Endothelial cell of umbilical vein (primary cell): ENCODE measurements around the gene LMF2. TPM values are rescaled to one million over a fixed set of nuclear protein-coding genes. Genes with fewer than 3 reads are reported as not detected.

ENCODE experiments used
- BruUV-seq: library from RNA; stranded (reverse); fragments of 400-500 nt; replicated peaks from 2 replicates; lab custom pipeline; 2021; lab: Mats Ljungman, UMichigan
- CTCF ChIA-PET: fragments of 300-600, 350-600 bp; sonication (Branson Sonifier 250); formaldehyde crosslinking; loops from one replicate; lab custom pipeline; 2021; ENCODE audit warnings: antibody characterized with exemption, inconsistent platforms; lab: Charles Lee
- POLR2A ChIA-PET: fragments of 300-600, 350-600 bp; sonication (Branson Sonifier 250); formaldehyde crosslinking; loops from one replicate; lab custom pipeline; 2021; ENCODE audit warnings: antibody characterized with exemption, inconsistent platforms; lab: Charles Lee
- DNase-seq: peaks from one replicate; pipeline ENCODE4 v3.0.0-alpha.2; 2011; ENCODE audit warnings: low read depth, low spot score
- FAIRE-seq: peaks from 2 replicates; lab custom pipeline; 2011; peaks lifted over from hg19 to GRCh38; lab: Jason Lieb, UNC
- H2AFZ ChIP-seq: 2 replicates; pipeline ENCODE4 v1.6.0; 2012; ENCODE audit warnings: low read depth, low read length, control low read depth, inconsistent platforms
- H3K27ac ChIP-seq: 2 replicates; pipeline ENCODE4 v1.5.1; 2011; ENCODE audit warnings: low read depth, mild to moderate bottlenecking, control low read depth, low read length, moderate library complexity; ENCODE audit not compliant: insufficient read depth
- H3K27me3 ChIP-seq, 2 experiments: 2 replicates each; pipeline versions ENCODE4 v1.6.0 to v1.6.1; 2011; ENCODE audit warnings: low read length in 2 of 2, mixed read lengths in 1 of 2; ENCODE audit not compliant: control insufficient read depth in 2 of 2, insufficient read depth in 2 of 2
- H3K36me3 ChIP-seq, 2 experiments: 2 replicates in 1 of 2; 3 replicates in 1 of 2; pipeline ENCODE4 v1.5.1; 2011; ENCODE audit warnings: low read length in 2 of 2, mild to moderate bottlenecking in 1 of 2, moderate library complexity in 1 of 2; ENCODE audit not compliant: control insufficient read depth in 2 of 2, insufficient read depth in 2 of 2; ENCODE audit errors: extremely low read depth in 1 of 2
- H3K4me1 ChIP-seq: 3 replicates; pipeline ENCODE4 v1.5.1; 2011; ENCODE audit warnings: mild to moderate bottlenecking, low read length; ENCODE audit not compliant: control insufficient read depth, insufficient read depth; ENCODE audit errors: extremely low read depth
- H3K4me2 ChIP-seq: 2 replicates; pipeline ENCODE4 v1.6.1; 2011; ENCODE audit warnings: low read length, control low read depth, mixed read lengths; ENCODE audit not compliant: insufficient read depth
- H3K4me3 ChIP-seq, 3 experiments: fragments of 200-600 bp in 1 of 3; sonication (generic), shearing (Covaris generic) in 1 of 3; replicated peaks in 1 of 3; 2 replicates each; pipeline ENCODE4 v1.5.1; 2011 to 2016; ENCODE audit warnings: control low read depth in 3 of 3, low read length in 3 of 3, mild to moderate bottlenecking in 2 of 3, inconsistent platforms in 1 of 3, low read depth in 1 of 3, moderate library complexity in 1 of 3; ENCODE audit not compliant: insufficient read depth in 1 of 3
- H3K79me2 ChIP-seq: 2 replicates; pipeline ENCODE4 v1.6.0; 2012; ENCODE audit warnings: low read length, inconsistent platforms; ENCODE audit not compliant: control insufficient read depth, insufficient read depth
- H3K9ac ChIP-seq: replicated peaks from 2 replicates; pipeline ENCODE3; 2011; ENCODE audit warnings: low read length, control low read depth; ENCODE audit not compliant: insufficient read depth; ENCODE audit errors: extremely low read depth
- H3K9me1 ChIP-seq: replicated peaks from 3 replicates; pipeline ENCODE4 v1.6.0; 2011; ENCODE audit warnings: mild to moderate bottlenecking, low read length; ENCODE audit not compliant: control insufficient read depth, insufficient read depth; ENCODE audit errors: extremely low read depth
- H3K9me3 ChIP-seq: replicated peaks from 2 replicates; pipeline ENCODE4 v1.5.1; 2012; ENCODE audit warnings: low read length, inconsistent platforms; ENCODE audit not compliant: control insufficient read depth, insufficient read depth
- H4K20me1 ChIP-seq: replicated peaks from 2 replicates; pipeline ENCODE3; 2011; ENCODE audit warnings: mild to moderate bottlenecking, low read length; ENCODE audit not compliant: control insufficient read depth, insufficient read depth; ENCODE audit errors: extremely low read depth
- EZH2 ChIP-seq: IDR thresholded peaks from 2 replicates; pipeline ENCODE4 v1.6.1; 2012; ENCODE audit warnings: borderline replicate concordance, low read depth, mild to moderate bottlenecking, moderate library complexity, low read length, inconsistent platforms; ENCODE audit not compliant: severe bottlenecking
- FOS ChIP-seq: IDR thresholded peaks from 2 replicates; pipeline ENCODE4 v1.6.1; 2011; ENCODE audit warnings: mild to moderate bottlenecking, low read length, moderate library complexity, borderline replicate concordance; ENCODE audit not compliant: insufficient read depth
- GATA2 ChIP-seq: IDR thresholded peaks from 2 replicates; pipeline ENCODE4 v1.7.0; 2011; ENCODE audit warnings: low read depth, mild to moderate bottlenecking, moderate library complexity, mixed read lengths, low read length; ENCODE audit not compliant: insufficient read length, insufficient read depth
- JUN ChIP-seq: IDR thresholded peaks from 2 replicates; pipeline ENCODE4 v1.6.1; 2011; ENCODE audit warnings: borderline replicate concordance, low read depth; ENCODE audit not compliant: insufficient read length, insufficient read depth
- MYC ChIP-seq: IDR thresholded peaks from one replicate; pipeline ENCODE4 v1.6.1; 2011; ENCODE audit warnings: mild to moderate bottlenecking, low read depth, low read length
- POLR2A ChIP-seq: IDR thresholded peaks from 2 replicates; pipeline ENCODE4 v1.6.1; 2012; ENCODE audit warnings: low read depth, mild to moderate bottlenecking, control low read depth, low read length
- POLR2AphosphoS5 ChIP-seq: IDR thresholded peaks from 2 replicates; pipeline ENCODE4 v1.6.1; 2012; ENCODE audit warnings: low read depth, mild to moderate bottlenecking, control low read depth, low read length, moderate library complexity; ENCODE audit not compliant: insufficient read depth
- dilution Hi-C: fragments of 300-500 bp; cut with MboI; formaldehyde crosslinking; loops from one replicate; pipeline ENCODE4 v1.15.0; 2019; ENCODE audit warnings: low sequenced_read_pairs; ENCODE audit not compliant: extremely low pct_ligation_motif_present
- intact Hi-C: fragments of 100-400 bp; cut with micrococcal nuclease; formaldehyde crosslinking; loops from one replicate; pipeline ENCODE4 v1.10.0; 2022
- polyA plus RNA-seq, 4 experiments: library from polyadenylated mRNA; depleted of rRNA in 3 of 4; stranded (reverse) in 3 of 4; unstranded in 1 of 4; fragments of >200 nt; gene quantifications; 2 replicates each; pipeline versions ENCODE4 v1.2.1 to v1.2.3, GENCODE V29; 2011 to 2012; ENCODE audit warnings: missing spikeins in 1 of 4
- total RNA-seq: library from RNA; stranded (reverse); gene quantifications from 2 replicates; pipeline ENCODE4 v1.2.3, GENCODE V29; 2021
- TF ChIP-seq, protein P1 (sequence below): IDR thresholded peaks from 2 replicates; pipeline ENCODE4 v1.6.1; 2011; ENCODE audit not compliant: insufficient read depth, insufficient read length
- TF ChIP-seq, protein P2 (sequence below), 2 donors: IDR thresholded peaks; 1 replicate in 1 of 2; 2 replicates in 1 of 2; pipeline ENCODE4 v1.5.1; 2011; ENCODE audit warnings: low read length in 2 of 2, mild to moderate bottlenecking in 2 of 2, moderate library complexity in 2 of 2, control low read depth in 1 of 2, inconsistent platforms in 1 of 2, low read depth in 1 of 2; ENCODE audit not compliant: insufficient read depth in 1 of 2; ENCODE audit errors: extremely low read depth in 1 of 2

The LMF2 gene
- total and polyA plus RNA-seq, 2 donors (not counting 3 experiments of a cell fraction or from before 2014, with no cell fraction given): 89.7 to 112 TPM

- DNase-seq (no peak), FAIRE-seq (no peak)
- Histone ChIP-seq H3K9me1 (no peaks in the 10 kb centered on the region), H3K4me1 (no peaks in the 10 kb centered on the region), H4K20me1 (no peaks in the 10 kb centered on the region), H3K27me3 (no peaks in the 10 kb centered on the region), H3K79me2 (no peaks in the 10 kb centered on the region), H3K4me3 (no peak overlapping the region), H3K4me2 (no peak overlapping the region), H3K27ac (no peak overlapping the region), H3K9me3 (no peaks in the 10 kb centered on the region), H3K36me3 (no peaks in the 10 kb centered on the region), H3K9ac (no peak overlapping the region), H2AFZ (no peak overlapping the region)
- TF ChIP-seq, protein P1, sequence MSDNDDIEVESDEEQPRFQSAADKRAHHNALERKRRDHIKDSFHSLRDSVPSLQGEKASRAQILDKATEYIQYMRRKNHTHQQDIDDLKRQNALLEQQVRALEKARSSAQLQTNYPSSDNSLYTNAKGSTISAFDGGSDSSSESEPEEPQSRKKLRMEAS: no peak
- TF ChIP-seq GATA2: no peak
- TF ChIP-seq, protein P2, sequence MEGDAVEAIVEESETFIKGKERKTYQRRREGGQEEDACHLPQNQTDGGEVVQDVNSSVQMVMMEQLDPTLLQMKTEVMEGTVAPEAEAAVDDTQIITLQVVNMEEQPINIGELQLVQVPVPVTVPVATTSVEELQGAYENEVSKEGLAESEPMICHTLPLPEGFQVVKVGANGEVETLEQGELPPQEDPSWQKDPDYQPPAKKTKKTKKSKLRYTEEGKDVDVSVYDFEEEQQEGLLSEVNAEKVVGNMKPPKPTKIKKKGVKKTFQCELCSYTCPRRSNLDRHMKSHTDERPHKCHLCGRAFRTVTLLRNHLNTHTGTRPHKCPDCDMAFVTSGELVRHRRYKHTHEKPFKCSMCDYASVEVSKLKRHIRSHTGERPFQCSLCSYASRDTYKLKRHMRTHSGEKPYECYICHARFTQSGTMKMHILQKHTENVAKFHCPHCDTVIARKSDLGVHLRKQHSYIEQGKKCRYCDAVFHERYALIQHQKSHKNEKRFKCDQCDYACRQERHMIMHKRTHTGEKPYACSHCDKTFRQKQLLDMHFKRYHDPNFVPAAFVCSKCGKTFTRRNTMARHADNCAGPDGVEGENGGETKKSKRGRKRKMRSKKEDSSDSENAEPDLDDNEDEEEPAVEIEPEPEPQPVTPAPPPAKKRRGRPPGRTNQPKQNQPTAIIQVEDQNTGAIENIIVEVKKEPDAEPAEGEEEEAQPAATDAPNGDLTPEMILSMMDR (IDR thresholded peaks at IDR 0.05; ENCODE audit: extremely low read depth in 1 of 2, insufficient read depth in 1 of 2, low read depth in 1 of 2, low read length in 2 of 2): no peak
- no peak for TF ChIP-seq POLR2AphosphoS5
- no peak for TF ChIP-seq JUN
- no peak for TF ChIP-seq POLR2A
- TF ChIP-seq MYC: no peak
- TF ChIP-seq FOS: no peak
- TF ChIP-seq EZH2: no peak
- BruUV-seq: no TSS peak
- ChIA-PET POLR2A (no interaction called here), CTCF (no interaction called here)
- intact Hi-C loops: no loop called here
- dilution Hi-C loops: no loop called here
Measured at GRCh38 chr22:50489363-50490243, 17.9 kb downstream of the LMF2 start.
